ENCODE measurements around the gene DHX36.
A peak's percentile ranks its signal among the peaks of the same experiment; 100 is the strongest.

The DHX36 gene, protein sequence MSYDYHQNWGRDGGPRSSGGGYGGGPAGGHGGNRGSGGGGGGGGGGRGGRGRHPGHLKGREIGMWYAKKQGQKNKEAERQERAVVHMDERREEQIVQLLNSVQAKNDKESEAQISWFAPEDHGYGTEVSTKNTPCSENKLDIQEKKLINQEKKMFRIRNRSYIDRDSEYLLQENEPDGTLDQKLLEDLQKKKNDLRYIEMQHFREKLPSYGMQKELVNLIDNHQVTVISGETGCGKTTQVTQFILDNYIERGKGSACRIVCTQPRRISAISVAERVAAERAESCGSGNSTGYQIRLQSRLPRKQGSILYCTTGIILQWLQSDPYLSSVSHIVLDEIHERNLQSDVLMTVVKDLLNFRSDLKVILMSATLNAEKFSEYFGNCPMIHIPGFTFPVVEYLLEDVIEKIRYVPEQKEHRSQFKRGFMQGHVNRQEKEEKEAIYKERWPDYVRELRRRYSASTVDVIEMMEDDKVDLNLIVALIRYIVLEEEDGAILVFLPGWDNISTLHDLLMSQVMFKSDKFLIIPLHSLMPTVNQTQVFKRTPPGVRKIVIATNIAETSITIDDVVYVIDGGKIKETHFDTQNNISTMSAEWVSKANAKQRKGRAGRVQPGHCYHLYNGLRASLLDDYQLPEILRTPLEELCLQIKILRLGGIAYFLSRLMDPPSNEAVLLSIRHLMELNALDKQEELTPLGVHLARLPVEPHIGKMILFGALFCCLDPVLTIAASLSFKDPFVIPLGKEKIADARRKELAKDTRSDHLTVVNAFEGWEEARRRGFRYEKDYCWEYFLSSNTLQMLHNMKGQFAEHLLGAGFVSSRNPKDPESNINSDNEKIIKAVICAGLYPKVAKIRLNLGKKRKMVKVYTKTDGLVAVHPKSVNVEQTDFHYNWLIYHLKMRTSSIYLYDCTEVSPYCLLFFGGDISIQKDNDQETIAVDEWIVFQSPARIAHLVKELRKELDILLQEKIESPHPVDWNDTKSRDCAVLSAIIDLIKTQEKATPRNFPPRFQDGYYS

DNA sequence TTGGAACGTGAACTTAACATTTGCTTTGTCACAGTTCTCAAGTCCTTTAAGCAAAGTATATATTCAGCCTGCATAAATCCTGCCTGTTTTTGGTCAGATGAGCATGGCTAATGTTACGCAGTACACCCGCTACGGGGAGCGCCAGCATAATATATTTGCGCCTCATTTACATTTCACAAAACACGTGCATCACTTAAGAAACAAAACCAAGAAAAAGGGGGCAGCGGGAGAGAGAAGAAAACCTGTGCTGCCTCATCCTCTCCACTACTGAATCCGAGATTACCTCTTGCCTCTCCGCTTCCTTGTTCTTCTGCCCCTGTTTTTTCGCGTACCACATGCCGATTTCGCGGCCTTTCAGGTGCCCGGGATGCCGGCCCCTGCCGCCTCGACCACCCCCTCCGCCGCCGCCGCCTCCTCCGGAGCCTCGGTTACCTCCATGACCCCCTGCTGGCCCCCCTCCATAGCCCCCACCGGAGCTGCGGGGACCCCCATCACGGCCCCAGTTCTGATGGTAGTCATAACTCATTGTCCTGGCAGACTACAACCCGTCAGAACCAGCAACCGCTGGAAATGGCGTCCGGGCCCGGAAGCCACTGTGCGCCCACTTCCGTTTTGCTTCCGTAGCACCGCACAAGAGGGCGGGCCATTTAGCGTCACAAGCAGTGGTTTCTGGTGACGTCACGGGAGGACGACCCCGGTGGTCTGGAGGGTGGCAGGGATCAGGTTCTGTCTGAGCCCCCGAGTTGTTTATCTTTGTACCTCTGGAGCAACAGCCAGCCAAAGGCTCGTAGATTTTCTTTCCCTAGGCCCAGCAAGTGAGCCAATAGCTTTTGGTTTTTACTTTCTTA is at the start of gene DHX36:
Gene DHX36 (minus strand): TSS at position 597 of the 848 bp plus-strand sequence. CDS start 71 bp downstream, at position 526.
- DNase-seq (ENCODE audit: low spot score): peak; percentile 87

DNA sequence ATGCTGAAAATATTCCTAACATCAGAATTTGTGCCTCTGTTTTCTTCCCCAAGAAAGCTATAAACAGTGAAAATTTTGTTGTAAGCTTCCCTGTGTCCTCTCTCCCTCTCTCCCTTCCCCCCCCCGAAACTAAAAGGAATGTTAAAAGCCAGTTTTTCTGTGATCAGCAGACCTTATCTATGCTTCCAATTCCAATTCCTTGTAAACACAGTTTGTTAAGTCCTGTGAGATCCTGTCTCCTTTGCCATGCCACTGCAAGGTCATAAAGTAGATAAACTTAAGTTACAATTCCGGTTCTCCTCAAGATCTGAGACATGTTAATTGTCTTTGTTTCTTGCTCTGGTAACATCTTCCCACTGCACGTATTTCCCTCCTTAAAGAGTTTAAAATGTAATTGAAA is 42.9 kb upstream of the DHX36 start:
- no peak for DNase-seq (ENCODE audit: low spot score)

DNA sequence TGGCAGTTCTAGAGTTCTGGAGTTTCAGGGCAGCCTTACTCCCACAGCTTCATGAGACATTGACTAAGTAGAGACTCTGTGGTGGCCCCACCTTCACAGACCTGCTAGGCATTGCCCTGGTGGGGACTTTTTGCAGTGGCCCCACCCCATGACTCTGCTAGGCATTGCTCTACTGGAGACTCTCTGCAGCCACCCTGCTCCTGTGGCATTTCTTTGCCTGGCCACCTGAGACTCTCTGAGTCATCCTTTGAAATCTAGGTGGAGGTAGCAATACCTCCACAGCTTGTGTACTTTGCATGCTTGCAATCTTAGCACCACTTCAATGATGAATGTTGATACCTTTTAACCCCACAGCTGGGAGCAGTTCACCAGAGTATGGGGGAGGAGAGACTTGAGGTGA is 40.6 kb upstream of the DHX36 start:
- no peak for DNase-seq (ENCODE audit: low spot score)

DNA sequence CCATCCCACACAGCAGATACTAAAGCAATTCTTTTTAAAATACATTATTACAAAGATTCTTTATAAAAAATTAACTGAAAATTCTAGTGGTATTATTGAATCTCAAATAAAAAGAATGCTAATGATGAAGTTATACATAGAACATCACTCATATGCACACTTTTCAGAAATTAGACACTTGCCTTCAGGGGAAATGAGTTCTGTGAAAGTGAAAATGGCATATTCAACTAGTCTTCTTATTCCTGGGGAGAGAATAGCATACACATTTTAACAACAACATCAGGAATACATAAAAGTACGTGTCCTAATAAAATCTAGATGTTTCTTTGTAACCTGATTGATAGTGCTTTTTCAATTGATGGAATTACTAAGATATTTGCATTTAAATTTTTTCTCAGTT is 36.8 kb upstream of the DHX36 start:
- no peak for DNase-seq (ENCODE audit: low spot score)

DNA sequence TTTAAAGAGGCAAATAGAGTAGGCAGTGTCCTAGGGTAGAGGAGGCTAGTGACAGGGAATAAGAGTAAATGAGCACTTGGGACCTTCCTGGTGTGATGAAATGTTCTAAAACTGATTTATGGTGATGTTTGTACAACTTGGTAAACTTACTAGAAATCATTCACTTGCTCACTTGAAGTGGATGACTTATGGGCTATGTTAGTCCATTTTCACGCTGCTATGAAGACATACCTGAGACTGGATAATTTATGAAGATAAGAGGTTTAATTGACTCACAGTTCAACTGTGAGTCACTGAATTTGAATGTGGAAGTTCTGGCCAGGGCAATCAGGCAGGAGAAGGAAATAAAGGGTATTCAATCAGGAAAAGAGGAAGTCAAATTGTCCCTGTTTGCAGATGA is 31.7 kb upstream of the DHX36 start:
- no peak for DNase-seq (ENCODE audit: low spot score)

DNA sequence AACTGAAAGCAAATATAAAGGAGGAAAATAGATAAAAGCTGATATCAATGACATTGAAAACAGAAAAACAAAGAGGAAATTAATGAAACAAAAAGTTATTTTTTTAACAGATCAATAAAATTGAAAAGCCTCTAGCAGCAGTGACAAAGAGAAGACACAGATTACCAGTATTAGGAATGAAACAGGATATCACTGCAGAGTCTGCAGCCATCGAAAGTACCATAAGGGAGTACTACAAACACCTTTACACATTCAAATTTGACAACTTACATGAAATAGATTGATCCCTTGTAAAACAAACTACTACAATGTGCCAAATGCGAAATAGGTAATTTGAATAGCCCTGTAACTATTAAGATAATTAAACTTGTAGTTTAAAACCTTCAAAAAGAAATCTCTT is 24.9 kb upstream of the DHX36 start:
- no peak for DNase-seq (ENCODE audit: low spot score)

DNA sequence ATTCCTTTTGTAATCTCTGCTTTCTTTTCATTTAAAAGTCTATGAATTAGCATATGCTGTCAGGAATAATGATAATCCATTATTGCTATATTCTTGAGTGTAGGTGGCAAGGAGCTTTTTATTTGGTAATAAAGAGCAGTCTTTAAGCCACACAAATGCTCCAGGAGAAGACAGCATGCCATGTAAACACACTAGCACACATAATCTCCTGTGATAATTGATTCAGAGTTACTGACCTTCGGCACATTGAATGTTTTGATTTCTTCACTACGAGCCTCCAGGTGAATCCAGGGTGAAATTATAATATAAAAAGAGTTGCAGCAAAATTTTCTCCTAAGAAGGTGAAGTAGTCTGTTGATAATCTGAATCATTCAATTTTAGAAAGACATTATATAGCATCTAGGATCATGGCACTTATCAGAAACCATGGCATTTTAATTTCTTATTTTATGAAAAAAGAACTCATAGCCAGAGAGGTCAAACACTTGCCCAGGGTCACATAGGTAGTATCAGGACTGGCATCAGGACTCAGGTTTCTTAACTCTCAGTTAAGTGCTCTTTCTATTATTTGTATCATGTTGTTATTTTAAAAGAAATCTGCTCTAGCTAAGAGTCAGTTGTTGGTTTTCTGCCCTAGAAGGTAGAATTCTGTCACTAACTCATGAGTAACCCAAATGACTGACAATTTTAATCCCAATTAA is 21.3 kb upstream of the DHX36 start:
- no peak for DNase-seq (ENCODE audit: low spot score)

DNA sequence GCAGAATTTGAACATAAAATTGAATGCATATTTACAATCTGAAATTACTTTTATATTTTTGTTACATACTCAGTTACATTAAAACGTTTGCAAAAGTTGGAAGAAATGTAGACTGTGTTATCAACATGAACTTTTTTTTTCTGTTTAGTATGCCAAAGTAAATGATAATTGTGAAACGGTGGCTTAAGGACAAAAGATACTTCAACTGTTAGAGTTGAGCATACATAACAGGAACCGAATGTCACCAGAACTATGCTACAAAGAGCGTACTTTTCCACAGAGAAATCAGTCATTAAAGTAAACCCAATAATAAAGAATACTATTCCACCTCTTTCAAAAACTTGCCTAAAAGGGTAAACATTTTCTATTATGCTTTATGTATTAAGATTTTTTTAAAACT is 14.3 kb upstream of the DHX36 start:
- no peak for DNase-seq (ENCODE audit: low spot score)

DNA sequence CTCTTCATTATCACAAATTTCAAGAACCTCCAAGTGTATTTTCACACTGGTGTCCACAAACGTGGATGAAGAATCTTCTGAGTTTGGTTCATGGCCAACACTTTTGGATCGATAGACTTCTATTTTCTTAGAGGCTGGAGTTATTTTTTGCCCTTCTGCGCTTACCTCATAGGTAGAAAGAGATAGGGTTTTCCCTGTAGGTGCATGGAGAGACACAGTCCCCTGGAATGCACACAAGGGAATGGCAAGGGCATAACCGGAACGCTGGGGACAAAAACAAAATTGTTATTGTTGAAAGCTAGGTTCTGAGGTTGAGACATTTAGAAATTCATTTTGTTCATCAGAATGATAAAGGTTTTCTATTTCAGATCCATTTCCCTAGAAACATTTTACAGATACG is 13.7 kb upstream of the DHX36 start:
- DNase-seq (ENCODE audit: low spot score): no peak

DNA sequence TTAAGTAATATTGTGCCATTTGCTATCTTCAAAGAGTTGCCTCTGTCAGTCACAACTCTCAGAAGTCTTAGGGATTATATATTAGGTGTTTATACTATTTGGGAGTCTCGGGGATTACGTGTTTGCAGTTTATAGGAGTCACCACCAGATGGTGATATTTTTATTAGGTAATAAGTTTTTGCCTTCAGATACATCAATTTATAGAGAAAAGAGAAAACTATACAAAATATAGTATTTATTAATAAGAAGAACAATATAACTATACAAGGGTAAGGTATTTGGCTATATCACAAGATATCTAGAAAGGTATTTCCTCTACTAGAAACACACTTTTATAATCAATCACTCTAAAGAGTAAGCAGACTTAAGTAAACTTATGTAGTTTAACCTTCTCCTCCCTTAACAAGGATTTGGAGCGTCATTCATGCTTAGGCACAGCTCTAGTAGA is 10.7 kb upstream of the DHX36 start:
- DNase-seq (ENCODE audit: low spot score): peak; percentile 35

DNA sequence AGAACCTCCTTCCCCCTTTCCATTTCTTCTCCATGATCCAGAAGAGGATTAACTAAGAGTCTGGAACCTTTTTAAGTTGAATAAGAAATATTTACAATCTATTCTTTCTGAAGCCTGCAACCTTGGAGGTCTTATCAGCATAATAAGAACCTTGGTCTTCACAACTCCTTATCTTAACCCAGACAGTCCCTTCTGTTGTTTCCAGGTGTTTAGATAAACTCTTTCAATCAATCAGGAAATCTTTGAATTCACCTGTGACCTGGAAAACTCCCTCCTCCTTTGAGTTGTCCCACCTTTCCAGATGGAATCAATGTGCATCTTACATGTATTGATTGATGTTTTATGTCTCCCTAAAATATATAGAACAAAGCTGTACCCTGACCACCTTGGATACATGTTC is 3.6 kb upstream of the DHX36 start:
- no peak for DNase-seq (ENCODE audit: low spot score)

DNA sequence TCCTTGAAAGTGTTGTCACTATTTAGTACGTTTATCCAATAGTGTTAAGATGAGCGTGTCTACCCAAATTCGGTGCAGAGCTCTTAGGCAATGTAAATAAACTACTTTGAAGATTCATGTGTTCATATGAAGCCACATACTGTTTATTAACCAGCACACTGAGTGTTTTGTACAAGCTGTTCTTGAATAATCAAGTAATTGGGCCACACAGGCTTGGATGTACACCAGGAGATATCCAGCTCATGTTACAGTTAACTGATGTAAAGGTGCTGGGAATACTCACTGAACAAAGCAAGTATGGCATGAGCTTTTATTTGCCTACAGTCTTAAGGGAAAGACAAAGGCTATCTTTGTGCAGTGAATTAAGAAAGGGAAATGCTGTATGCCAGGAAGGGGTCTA is 632 bp upstream of the DHX36 start:
- DNase-seq (ENCODE audit: low spot score): peak; percentile 43

DNA sequence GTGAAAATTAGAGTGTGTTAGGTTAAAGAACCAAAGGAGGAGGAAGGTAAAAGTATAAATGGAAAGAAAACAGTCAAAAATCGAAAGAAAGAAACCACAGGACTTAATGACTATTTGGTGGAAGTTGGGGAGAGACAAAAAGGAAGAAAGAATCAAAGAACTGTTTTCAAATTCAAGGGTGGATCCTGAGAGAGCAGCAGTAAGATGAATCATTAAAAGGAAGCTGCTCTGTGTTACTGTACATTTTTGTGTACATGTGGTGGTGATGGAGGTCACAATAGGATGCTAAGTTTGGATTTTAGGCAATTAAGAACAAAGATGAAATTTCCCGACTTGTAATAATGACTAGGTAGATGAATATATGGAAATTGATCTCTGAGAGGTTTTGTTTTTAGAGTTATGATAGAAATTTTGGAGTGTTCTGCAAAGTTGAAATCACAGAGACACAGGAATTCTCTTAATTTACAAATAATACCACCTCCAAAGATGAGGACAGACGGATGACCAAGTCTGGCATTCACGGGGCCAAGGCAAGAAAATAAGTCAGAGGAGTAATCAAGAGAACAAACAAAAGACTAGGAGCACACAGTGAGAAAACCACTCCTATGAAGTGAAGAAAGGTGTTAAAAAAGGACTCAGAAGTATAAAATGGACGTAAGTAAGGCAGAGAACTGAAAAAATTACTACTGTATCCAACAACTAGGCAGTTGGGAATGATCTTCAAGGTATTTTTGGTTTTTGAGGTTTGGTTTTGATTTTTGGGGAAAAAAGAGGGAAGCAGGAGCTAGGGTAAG is 7.1 kb downstream of the DHX36 start:
- no peak for DNase-seq (ENCODE audit: low spot score)

DNA sequence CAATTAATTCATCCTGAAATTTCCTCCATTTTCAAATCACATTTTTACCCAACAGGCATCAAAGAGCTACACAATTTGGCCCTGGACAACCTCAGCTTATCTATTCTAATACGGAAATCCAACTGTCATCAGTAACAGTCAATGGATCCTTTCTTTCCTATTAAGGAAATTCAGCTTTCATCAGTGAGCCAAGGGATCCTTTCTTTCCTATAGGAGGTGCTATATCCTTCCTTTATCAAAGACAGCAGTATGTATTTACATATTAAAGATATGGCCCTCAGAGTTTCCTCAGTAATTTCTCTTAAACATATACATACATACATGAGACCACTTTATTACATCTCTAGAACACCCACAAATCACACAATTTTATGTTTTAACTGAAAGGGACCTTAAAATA is 10.1 kb downstream of the DHX36 start:
- no peak for DNase-seq (ENCODE audit: low spot score)

DNA sequence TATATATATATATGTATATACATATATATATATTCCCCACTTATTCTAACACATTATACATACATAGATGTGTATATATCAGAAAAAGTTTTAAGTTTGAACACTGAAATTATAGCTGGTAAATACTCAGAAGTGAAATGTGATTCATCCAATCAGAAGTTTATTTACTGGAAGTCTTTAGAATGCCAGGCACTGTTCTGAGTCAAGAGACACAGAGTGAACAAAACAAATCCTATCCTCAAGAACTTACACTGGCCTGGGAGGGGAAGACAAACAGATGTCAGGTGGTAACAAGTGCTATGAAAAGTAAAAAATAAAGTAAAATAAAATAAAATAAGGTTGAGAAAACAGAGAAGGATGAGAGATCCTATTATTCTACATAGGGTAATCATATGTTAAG is 13.4 kb downstream of the DHX36 start:
- no peak for DNase-seq (ENCODE audit: low spot score)

DNA sequence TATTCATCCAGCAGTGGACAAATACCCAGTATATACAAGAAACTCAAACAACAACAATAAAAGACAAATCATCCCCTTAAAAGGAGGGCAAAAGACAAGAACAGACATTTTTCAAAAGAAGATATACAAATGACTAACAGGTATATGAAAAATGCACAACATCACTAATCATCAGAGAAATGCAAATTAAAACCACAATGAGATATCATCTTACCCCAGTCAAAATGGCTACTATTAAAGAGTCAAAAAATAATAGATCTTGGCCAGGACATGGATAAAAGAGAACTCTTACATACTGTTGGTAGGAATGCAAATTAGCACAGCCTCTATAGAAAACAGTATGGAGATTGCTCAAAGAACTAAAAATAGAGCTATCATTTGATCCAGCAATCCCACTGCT is 16.9 kb downstream of the DHX36 start:
- DNase-seq (ENCODE audit: low spot score): no peak

DNA sequence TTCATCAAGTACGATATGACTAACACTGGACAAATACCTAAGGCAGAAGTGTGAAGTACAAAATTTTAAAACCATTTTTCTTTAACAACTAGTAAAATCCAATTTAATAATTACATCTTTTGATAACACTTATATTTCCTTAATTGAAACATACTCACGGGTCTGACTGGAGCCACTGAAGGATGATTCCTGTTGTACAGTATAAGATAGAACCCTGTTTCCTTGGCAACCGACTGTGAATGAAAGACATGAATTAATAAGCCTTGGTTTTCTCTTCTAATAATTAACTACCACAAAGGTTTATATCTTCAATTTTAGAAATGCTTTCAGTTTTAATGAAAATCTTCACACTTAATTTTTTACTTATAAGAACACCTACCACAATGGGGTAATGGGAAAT is 19.4 kb downstream of the DHX36 start:
- no peak for DNase-seq (ENCODE audit: low spot score)

DNA sequence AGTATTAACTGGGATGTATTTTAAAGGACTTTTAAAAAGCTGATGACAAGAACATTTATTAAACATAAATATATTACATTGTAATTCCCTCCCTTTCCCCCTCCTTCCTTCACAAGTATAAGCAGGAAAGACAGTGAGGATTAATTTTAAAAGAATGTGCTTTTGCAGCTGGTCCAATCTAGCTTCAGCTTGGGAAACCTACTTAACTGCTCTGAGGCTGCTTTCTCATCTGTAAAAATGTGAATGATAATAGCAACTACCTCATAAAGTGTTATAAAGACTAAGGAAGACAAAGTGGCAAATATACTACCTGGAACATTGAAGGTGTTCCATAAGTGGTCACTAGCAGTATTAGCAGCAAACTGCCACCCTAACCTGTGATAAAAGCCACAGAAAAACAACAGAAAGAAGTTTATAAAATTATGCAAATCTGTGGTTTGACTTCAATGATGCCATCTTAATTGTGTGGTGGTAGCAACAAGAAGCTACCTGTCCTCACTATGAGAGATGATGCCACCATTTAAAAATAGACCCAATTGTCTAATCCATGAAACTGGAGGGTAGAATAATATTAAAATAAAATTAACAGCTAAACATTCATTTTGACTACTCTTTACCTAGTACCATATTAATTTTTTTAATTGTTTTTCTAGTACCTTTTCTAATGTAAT is 20.0 kb downstream of the DHX36 start:
- DNase-seq (ENCODE audit: low spot score): no peak

DNA sequence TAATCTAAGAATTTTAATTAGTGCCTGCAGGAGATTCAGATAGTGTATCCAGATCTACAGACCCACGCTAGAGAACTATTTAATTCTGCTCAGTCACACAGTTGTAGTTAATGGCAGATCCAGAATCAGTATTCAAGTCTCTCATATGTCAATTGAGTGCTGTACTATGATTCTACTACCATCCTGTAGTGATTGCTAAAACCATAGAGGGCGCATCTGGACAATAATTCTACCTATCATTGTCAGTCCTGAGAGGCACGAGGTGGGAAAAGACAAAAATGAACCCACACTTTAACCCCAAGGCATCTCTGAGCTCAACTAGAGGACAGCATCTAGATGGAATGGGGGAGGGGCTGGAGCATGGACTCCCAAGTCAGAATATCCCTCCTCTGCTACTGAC is 22.7 kb downstream of the DHX36 start:
- DNase-seq (ENCODE audit: low spot score): no peak

DNA sequence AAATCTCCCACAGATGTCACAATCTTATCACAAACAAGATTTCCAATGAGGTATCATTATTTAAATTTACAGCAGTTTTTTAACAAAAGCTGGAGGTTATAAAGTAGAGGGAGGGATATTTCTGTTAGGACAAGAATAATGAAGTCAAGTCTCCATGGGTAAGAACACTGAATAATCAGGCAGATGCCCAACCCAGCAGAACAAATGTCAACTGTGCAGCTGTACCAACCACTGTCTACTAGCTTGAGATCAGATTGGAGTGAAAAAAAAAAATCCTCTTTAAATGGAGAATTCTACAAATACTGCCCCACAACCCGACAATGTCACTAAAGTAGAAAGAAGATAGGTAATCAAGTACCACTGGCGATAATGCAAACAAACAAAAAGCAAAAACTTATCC is 30.3 kb downstream of the DHX36 start:
- no peak for DNase-seq (ENCODE audit: low spot score)
